GDM1 (cell line): ENCODE measurements around the gene STARD3.
"Not testable (repeated sequence)": the region's sequence is repeated elsewhere in the genome, so short reads cannot be mapped to it uniquely, and the experiment has no call there.

Experiments used
- DNase-seq: peaks from one replicate; lab custom pipeline; 2025; lab: John Stamatoyannopoulos, UW

The STARD3 gene

DNA sequence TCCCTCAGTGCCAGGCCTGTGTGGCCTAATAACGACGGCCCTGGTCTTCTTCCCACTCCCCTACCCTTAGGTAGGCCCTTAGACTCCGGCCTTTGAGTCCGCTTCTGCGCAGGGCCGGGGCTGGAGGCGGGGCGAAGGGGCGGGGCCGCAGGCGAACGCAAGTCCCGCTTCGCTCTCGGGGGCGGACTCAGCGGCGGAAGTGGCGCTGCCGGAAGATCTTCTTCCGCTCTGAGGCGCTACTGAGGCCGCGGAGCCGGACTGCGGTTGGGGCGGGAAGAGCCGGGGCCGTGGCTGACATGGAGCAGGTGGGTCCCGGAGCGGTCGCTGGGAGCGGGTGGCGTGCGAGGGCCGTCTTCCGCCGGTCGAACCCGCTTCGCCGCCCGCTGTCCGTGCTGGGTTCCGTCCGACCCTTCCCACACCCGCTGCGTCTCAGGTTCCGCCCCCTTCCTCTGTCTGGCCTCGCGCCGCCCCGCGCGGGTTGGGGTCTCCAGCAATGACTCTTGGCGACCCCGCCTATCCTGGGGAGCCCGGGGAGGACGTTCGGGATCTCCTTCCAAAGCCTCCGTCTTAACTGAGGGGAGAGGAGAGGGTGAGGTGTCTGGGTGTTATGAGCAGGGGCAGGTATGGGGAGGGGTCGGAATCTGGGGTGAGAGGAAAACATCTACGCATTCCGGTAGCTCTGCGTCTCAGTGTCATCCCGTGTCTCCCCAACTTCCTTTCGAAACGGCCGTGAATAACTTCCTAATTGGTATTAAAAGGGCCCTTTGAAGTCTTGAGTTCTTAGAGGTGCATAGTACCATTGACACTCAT, at the start of gene STARD3:
Gene STARD3, plus strand, starts transcription at position 218 of the 810 bp plus-strand sequence. CDS start 16,388 bp downstream, outside the sequence.
- DNase-seq = peak; percentile 88

DNA sequence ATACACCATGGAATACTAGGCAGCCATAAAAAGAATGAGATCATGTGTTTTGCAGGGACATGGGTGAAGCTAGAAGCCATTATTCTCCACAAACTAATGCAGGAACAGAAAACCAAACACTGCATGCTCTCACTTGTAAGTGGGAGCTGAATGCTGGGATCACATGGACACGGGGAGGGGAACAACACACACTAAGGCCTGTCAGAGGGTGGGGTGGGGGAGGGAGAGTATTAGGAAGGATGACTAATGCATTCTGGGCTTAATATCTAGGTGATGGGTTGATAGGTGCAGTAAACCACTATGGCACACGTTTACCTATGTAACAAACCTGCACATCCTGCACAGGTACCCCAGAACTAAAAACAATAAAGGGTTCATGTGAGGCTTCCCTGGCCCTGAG, 46.8 kb upstream of the STARD3 start:
- not testable (repeated sequence) for DNase-seq

DNA sequence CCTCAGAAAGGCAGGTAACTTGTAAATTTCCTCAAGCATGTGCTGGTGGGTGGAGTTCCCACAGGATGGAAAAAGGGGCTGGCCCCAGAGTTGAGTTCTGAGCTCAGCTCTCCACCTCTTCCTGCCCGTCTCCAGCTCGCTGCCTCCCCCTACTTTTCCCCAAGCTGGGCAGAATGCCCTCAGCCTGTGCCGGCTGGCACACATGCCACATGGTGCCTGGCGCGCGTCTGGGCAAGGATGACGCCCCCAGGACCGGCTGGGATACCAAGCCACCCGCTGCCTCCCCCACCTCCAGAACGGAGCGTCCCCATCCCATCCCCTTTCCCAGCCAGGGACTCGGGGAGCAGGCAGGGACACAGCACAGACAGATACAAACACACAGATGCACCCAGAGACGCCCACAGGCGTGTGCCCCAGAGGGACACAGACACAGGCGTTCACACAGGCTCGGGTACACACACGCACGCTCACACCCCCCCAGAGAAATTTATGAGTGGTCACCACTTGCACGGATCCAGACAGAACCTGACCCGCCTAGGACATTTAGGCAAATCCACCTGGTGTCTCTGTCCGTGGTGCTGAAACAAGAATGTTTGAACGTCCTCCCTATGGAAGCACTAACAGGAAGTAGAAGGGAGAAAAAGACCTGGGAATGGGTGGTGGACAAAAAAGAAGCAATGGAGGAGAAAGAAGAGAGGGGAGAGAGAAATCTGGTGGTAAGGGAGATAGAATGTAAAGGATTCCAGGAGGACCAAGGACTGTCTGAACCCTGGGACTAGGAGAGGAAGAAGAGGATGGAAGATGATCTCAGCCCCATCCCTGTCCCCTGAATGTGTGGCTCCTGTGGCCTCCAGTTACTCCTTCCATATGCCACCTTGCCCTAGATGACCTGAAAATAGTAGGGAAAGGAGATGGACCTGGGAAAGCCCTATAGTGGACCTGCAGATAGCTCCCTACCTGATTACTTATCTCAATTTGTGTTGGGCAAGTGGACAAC, 44.7 kb upstream of the STARD3 start:
- no peak for DNase-seq

GRCh38 chr17:39593371-39593770, 43.6 kb upstream of the STARD3 start:
- no peak for DNase-seq

DNA sequence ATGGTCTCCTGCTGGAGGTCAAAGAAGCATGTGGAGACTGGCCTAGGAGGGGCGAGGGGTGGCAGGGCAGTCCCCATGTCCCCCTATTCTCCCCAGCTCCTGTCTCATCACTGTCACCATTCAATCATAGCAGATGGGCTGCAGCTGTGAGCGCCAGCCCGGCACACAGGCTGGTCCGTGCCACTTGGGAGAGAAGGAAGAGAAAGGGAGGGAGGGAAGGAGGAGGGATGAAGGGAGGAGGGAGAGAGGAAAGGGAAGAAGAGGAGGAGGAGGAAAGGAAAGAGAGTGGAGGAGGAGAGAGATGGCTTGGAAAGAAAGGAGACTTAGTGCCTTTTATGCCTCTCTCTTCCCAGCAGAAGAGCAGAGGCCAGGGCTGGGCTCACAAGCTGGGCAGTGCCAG, 41.6 kb upstream of the STARD3 start:
- DNase-seq = no peak

DNA sequence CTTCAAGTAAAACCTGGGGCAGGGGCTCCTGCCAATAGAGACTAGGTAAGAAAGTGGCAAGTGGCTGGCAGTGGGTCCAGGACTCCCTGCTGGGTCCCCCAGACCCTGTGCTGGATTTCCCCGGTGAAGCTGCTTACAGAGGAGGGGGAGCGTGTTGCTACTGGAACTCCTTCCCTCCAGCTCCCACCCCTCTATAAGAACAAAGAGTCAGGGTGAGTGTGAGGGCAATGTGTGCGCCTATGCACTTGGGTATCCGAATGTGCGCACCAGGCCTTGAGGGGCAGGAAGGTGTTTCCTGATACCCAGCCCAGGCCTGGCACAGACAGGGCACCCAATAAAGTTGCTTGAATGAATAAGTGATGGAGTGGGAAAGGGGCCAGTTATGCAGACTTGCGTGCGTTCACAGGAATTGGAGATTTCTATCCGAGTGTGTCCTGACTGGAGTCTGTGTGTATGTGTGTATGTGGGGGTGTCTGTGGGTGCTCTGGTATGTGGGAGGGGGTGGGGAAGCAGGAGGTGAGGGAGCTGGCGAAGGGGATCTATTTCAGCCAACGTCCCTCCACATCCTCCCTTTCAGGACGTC, 40.9 kb upstream of the STARD3 start:
- DNase-seq = no peak

- no peak for DNase-seq
Measured at GRCh38 chr17:39596543-39597267, 40.2 kb upstream of the STARD3 start.

- no peak for DNase-seq
Measured at GRCh38 chr17:39597372-39598046, 39.4 kb upstream of the STARD3 start.

GRCh38 chr17:39598047-39598481, 38.9 kb upstream of the STARD3 start:
- no peak for DNase-seq

GRCh38 chr17:39598630-39599003, 38.3 kb upstream of the STARD3 start:
- no peak for DNase-seq

- no peak for DNase-seq
Measured at GRCh38 chr17:39599004-39599664, 37.8 kb upstream of the STARD3 start.

DNA sequence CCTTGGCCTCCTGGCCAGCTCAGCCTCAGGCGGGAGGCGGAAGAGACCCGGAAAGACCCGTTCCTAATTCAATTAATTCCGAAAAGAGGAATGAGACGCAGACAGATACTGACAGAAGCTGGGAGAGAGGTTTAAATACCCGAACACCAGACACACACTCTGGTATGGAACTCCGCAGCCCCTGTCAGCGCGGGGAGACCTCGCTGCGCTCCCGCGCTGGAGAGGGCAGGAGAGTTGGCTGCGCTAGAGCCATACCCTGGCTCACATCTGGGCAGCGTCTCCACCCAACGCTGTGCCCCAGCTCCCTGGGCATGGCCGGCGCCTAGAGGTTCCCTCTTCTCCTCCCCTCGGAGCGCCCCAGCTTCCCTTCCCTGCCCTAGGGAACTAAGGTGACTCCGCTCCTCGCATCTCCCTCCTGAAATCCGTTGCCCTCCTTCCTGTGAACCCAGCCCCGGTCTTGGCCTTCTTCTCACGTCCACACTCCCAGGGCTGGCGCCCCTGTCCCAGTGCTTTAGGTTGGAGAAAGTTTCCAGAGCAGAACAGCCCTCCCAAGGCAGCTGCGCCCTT, 37.2 kb upstream of the STARD3 start:
- no peak for DNase-seq

- no peak for DNase-seq
Measured at GRCh38 chr17:39600288-39600996, 36.5 kb upstream of the STARD3 start.

- no peak for DNase-seq
Measured at GRCh38 chr17:39600997-39601597, 35.8 kb upstream of the STARD3 start.

DNA sequence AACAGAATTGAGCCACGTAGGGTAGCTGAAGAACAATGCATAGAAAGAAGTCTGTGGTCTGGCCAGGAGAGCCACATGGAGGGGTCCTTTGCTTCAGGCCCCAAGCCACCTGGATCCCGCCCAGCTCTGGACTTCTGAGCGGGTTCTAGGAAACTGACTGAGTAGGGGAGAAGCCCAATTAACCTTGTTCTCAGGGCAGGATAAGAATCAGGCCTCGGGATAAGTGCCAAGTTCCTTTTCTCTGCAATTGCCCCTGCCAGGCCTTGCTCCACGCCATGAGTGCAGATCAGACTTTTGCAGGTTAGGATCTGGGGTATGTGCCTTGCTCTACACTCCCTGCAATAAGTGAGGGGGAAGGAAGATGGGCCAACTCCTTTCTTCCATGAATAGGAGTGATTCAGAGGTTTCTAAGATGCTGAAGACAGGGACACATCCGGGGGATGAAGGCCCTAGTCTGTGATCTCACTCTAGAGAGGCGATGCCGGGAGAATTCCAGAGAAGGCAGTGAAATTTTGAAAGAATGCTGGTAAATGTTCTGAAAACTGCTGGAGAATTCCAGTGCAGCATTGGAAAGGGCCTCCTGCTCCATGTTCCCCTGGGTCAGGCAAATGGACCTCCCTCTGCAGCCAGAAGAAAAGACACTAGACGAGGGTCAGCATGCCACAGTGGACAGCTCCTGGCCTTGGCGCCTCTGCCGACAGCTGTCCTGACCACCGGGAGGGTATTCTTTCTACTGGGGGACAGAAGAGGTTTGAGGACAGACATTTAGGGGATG, 35.0 kb upstream of the STARD3 start:
- DNase-seq = no peak

- DNase-seq = no peak
Measured at GRCh38 chr17:39602533-39603303, 34.2 kb upstream of the STARD3 start.

DNA sequence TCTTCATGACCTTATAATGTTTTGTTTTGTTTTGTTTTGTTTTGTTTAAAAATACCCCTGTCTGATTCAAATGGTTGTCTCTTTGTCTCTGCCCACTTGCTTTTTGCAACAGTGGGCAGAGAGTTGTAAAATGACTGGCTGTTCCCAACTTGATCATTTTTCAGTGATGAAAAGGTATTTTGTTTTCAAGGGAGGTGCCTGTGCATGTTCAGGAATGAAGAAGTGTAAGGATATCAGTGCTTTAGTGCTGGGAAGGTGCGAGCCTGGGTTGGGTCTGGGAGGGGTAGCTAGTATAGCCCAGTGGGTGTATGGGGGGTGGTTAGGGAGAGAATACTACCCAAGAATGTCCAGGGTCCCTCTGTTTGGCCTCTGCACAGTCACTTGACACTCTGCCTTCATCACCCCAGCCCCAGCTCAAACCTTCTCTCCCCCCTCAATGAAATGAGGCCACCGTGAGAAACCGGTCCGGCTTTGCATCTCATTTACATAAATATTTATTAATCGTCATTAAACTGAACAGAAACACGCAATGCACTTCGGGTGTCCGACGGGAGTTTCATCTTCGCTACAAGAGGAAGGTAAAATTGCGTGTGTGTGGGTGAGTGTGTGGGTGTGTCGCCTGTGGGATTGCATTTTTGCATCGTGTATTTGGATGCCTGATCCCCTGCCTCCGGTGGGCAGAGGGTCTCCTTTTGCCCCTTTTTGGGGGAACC, 33.5 kb upstream of the STARD3 start:
- no peak for DNase-seq
